Karpas-422 (cell line): ENCODE results near the gene OSCP1. TPM values are rescaled to one million over a fixed set of nuclear protein-coding genes. Genes with fewer than 3 reads are reported as not detected.

Source experiments
- DNase-seq: peaks from one replicate; pipeline ENCODE4 v3.0.0-alpha.2; 2015
- H2AFZ ChIP-seq: fragments of 200-600 bp; sonication (generic); 2 replicates; pipeline ENCODE4 v1.6.1; 2014; ENCODE audit warnings: antibody characterized with exemption, low read length, mixed read lengths
- H3K27ac ChIP-seq: fragments of 200-600 bp; sonication (generic); 2 replicates; pipeline ENCODE4 v1.5.1; 2014; ENCODE audit warnings: mild to moderate bottlenecking, low read length, moderate library complexity
- H3K27me3 ChIP-seq: fragments of 200-600 bp; sonication (generic); 2 replicates; pipeline ENCODE4 v1.6.1; 2014; ENCODE audit warnings: low read length, mixed read lengths
- H3K36me3 ChIP-seq: fragments of 200-600 bp; sonication (generic); 2 replicates; pipeline ENCODE4 v1.6.1; 2014; ENCODE audit warnings: low read length, mixed read lengths; ENCODE audit not compliant: insufficient read depth
- H3K4me1 ChIP-seq: fragments of 200-600 bp; sonication (generic); 2 replicates; pipeline ENCODE4 v1.6.1; 2014; ENCODE audit warnings: mild to moderate bottlenecking, low read length, mixed read lengths
- H3K4me2 ChIP-seq: fragments of 200-600 bp; sonication (generic); 2 replicates; pipeline ENCODE4 v1.6.1; 2014; ENCODE audit warnings: low read length, low read depth, mild to moderate bottlenecking; ENCODE audit not compliant: poor library complexity, severe bottlenecking
- H3K4me3 ChIP-seq: fragments of 200-600 bp; sonication (generic); 2 replicates; pipeline ENCODE4 v1.5.1; 2014; ENCODE audit warnings: mild to moderate bottlenecking, antibody characterized with exemption, low read length, mixed read lengths
- H3K79me2 ChIP-seq: fragments of 200-600 bp; sonication (generic); 2 replicates; pipeline ENCODE4 v1.6.1; 2014; ENCODE audit warnings: mild to moderate bottlenecking, low read length, mixed read lengths
- H3K9ac ChIP-seq: fragments of 200-600 bp; sonication (generic); 2 replicates; pipeline ENCODE4 v1.6.0; 2014; ENCODE audit warnings: low read length
- H3K9me2 ChIP-seq: fragments of 200-600 bp; sonication (generic), shearing (Covaris generic); replicated peaks from 2 replicates; pipeline ENCODE4 v1.6.0; 2014; ENCODE audit warnings: mild to moderate bottlenecking, low read length, moderate library complexity; ENCODE audit not compliant: insufficient read depth
- H3K9me3 ChIP-seq: fragments of 300-700, 200-600 bp; sonication (generic); 2 replicates; pipeline ENCODE4 v1.6.1; 2014; ENCODE audit warnings: low read length, mixed read lengths
- H4K20me1 ChIP-seq: fragments of 200-600 bp; sonication (generic); 2 replicates; pipeline ENCODE4 v1.6.1; 2014; ENCODE audit warnings: mild to moderate bottlenecking, antibody characterized with exemption, low read length, low read depth; ENCODE audit not compliant: insufficient read depth
- total RNA-seq: library from RNA; depleted of rRNA; stranded (reverse); fragments of >200 nt; shearing (Covaris generic); gene quantifications from 2 replicates; pipeline ENCODE4 v1.2.3, GENCODE V29; 2014; ENCODE audit warnings: low replicate concordance

Gene OSCP1
- total RNA-seq, 1 experiment from 2014 or later, result 15.0 TPM

GRCh38 chr1:36458910-36459309 lies 8.7 kb upstream of the OSCP1 start:
- Histone ChIP-seq H3K4me1 (peaks cover 11% of the 10 kb centered on the region), H3K9me3 (no peaks in the 10 kb centered on the region), H4K20me1 (no peaks in the 10 kb centered on the region), H3K27ac (no peak overlapping the region), H3K9ac (no peak overlapping the region), H3K27me3 (no peaks in the 10 kb centered on the region), H3K79me2 (peaks cover 24% of the 10 kb centered on the region), H3K4me2 (no peak overlapping the region), H3K4me3 (no peak overlapping the region), H2AFZ (no peak overlapping the region), H3K36me3 (peaks cover 41% of the 10 kb centered on the region), H3K9me2 (no peaks in the 10 kb centered on the region)
- DNase-seq, result no peak

DNA sequence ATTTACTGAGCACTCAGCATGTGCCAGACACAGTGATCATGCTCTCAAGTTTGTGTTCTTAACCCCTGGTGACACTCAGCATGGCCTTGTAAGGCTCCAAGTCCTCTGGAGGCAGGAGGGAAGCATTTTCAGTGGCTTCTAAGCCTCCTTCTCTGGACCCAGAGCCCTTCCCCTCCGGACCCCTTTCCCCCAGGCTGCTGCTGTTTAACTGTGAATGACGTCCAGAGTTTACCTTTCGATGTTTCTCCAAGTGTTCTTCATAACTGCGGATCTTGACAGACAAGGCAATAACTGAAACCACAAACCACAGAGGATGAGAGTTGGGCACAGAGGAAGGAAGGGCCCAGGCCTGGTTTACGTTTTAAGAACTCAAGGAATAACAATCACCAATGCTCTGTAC lies 7.4 kb upstream of the OSCP1 start:
- Histone ChIP-seq H3K4me3 (no peak overlapping the region), H4K20me1 (no peaks in the 10 kb centered on the region), H3K27me3 (no peaks in the 10 kb centered on the region), H3K79me2 (peaks cover 14% of the 10 kb centered on the region), H3K4me1 (peaks cover 6% of the 10 kb centered on the region), H3K9me3 (no peaks in the 10 kb centered on the region), H3K9ac (no peak overlapping the region), H2AFZ (no peak overlapping the region), H3K27ac (no peak overlapping the region), H3K9me2 (no peaks in the 10 kb centered on the region), H3K4me2 (no peak overlapping the region), H3K36me3 (peaks cover 41% of the 10 kb centered on the region)
- no peak for DNase-seq

- Histone ChIP-seq H3K27ac (no peak overlapping the region), H3K4me3 (no peak overlapping the region), H3K4me1 (peaks cover 1% of the 10 kb centered on the region; the same call in 1 of the 2 replicates), H3K9ac (no peak overlapping the region), H3K9me3 (no peaks in the 10 kb centered on the region), H3K9me2 (no peaks in the 10 kb centered on the region), H2AFZ (no peak overlapping the region), H3K79me2 (peaks cover 2% of the 10 kb centered on the region; the same call in 1 of the 2 replicates), H3K4me2 (no peak overlapping the region), H3K27me3 (no peaks in the 10 kb centered on the region), H4K20me1 (no peaks in the 10 kb centered on the region), H3K36me3 (peaks cover 31% of the 10 kb centered on the region)
- DNase-seq, result no peak
Measured at GRCh38 chr1:36456391-36456928, 6.2 kb upstream of the OSCP1 start.

- DNase-seq, result no peak
- peaks cover 24% of the 10 kb centered on the region for H3K36me3 ChIP-seq
- no peaks in the 10 kb centered on the region for H4K20me1 ChIP-seq
- no peaks in the 10 kb centered on the region for H3K27me3 ChIP-seq
- no peaks in the 10 kb centered on the region for H3K9me3 ChIP-seq
- peaks cover 9% of the 10 kb centered on the region for H3K4me1 ChIP-seq
- H3K9ac ChIP-seq, result no peak overlapping the region
- H3K79me2 ChIP-seq, result no peaks in the 10 kb centered on the region
- H3K27ac ChIP-seq, result no peak overlapping the region
- H3K4me3 ChIP-seq, result no peak overlapping the region
- no peak overlapping the region for H3K4me2 ChIP-seq
- no peaks in the 10 kb centered on the region for H3K9me2 ChIP-seq
- H2AFZ ChIP-seq, result no peak overlapping the region
Measured at GRCh38 chr1:36455386-36455785, 5.1 kb upstream of the OSCP1 start.

DNA sequence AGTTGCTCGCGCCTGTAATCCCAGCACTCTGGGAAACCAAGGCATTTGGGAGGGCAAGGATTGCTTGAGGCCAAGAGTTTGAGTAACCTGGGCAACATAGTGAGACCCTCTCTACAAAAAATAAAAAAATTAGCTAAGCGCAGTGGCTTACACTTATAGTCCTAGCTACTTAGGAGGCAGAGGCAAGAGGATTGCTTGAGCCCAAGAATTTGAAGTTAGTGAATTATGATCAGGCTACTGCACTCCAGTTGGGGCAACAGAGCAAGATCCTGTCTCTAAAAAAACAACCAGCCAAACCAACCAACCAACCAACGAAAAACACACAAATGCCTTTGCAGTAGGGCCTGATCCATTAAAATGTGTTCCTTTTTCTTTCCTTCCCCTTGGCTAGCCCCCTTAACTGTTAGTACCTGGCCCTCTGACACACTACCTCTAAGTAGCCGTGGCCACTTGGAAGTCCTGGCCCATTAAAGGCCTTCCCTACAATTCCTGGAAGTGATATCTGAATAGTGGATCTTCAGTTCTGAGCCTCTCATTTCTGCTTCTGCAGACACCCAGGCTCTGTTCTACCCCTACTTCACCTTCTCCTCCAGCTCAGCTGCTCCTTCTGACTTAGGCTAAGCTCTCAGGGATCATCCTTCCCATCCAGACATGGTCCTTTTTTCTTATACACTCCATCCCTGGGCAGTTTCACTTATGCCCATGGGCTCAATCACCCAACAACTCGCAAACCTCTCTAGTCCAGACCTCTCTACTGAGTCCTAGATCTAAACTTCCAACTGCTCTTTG lies 3.5 kb upstream of the OSCP1 start:
- Histone ChIP-seq H3K9me2 (no peaks in the 10 kb centered on the region), H3K27me3 (no peaks in the 10 kb centered on the region), H3K9ac (no peak overlapping the region), H3K36me3 (peaks cover 24% of the 10 kb centered on the region), H3K4me1 (peaks cover 13% of the 10 kb centered on the region), H2AFZ (no peak overlapping the region), H3K9me3 (no peaks in the 10 kb centered on the region), H3K4me3 (no peak overlapping the region), H3K4me2 (no peak overlapping the region), H4K20me1 (no peaks in the 10 kb centered on the region), H3K27ac (no peak overlapping the region), H3K79me2 (no peaks in the 10 kb centered on the region)
- DNase-seq, result no peak

DNA sequence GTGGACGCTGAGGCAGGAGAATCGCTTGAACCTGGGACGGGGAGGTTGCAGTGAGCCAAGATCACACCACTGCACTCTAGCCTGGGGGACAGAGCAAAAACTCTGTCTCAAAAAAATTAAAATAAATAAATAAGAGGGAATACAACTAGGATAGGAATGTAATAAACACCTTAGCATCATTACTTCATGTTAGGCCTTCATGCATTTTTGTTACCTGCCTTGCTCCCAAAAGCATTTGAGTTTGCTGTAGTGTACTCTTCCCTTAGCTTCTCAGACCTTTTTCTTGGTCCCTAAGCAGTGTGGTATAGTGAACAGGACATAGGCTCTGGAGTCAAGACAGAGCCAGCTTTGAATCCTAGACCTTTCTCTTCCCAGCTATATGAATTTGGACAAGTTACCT lies 2.8 kb upstream of the OSCP1 start:
- Histone ChIP-seq H3K9me3 (no peaks in the 10 kb centered on the region), H3K9ac (no peak overlapping the region), H3K4me1 (peaks cover 13% of the 10 kb centered on the region), H3K27me3 (no peaks in the 10 kb centered on the region), H3K9me2 (no peaks in the 10 kb centered on the region), H3K27ac (no peak overlapping the region), H3K79me2 (no peaks in the 10 kb centered on the region), H2AFZ (no peak overlapping the region), H3K4me2 (no peak overlapping the region), H3K4me3 (no peak overlapping the region), H4K20me1 (no peaks in the 10 kb centered on the region), H3K36me3 (peaks cover 24% of the 10 kb centered on the region)
- no peak for DNase-seq

DNA sequence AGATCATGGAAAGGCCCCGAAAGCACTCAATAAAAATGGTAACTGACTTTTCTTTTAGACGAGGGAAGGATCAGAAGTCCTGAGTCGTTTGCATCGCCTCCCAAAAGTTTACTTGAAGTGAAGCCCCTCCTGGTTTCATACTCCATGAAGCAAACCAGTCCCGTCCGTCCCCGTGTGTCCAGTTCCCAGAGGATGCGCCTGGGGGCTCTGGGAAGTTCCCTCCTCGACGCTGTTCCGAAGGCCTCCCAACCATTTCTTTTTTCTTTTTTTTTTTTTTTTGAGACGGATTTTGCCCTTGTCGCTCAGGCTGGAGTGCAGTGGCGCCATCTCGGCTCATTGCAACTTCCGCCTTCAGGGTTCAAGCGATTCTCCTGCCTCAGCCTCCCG lies 661 bp upstream of the OSCP1 start:
- no peaks in the 10 kb centered on the region for H3K79me2 ChIP-seq
- H3K9me2 ChIP-seq, result no peaks in the 10 kb centered on the region
- peaks cover 17% of the 10 kb centered on the region for H3K4me1 ChIP-seq
- H3K4me3 ChIP-seq, result peak overlapping the region; percentile 92
- H4K20me1 ChIP-seq, result no peaks in the 10 kb centered on the region
- peak overlapping the region; percentile 66 for H3K27ac ChIP-seq
- H3K9ac ChIP-seq, result peak overlapping the region; percentile 89
- H3K4me2 ChIP-seq, result peak overlapping the region; percentile 90
- H3K27me3 ChIP-seq, result no peaks in the 10 kb centered on the region
- no peak for DNase-seq
- H3K9me3 ChIP-seq, result no peaks in the 10 kb centered on the region
- peaks cover 7% of the 10 kb centered on the region for H3K36me3 ChIP-seq
- H2AFZ ChIP-seq, result peak overlapping the region; percentile 91; the same call in 1 of the 2 replicates

- Histone ChIP-seq H3K4me3 (no peak overlapping the region), H3K27ac (no peak overlapping the region), H3K4me1 (peaks cover 17% of the 10 kb centered on the region), H3K9me2 (no peaks in the 10 kb centered on the region), H3K27me3 (no peaks in the 10 kb centered on the region), H3K9me3 (no peaks in the 10 kb centered on the region), H4K20me1 (no peaks in the 10 kb centered on the region), H3K79me2 (no peaks in the 10 kb centered on the region), H2AFZ (no peak overlapping the region), H3K36me3 (no peaks in the 10 kb centered on the region), H3K9ac (no peak overlapping the region), H3K4me2 (no peak overlapping the region)
- no peak for DNase-seq
Measured at GRCh38 chr1:36448530-36449056, 1.7 kb downstream of the OSCP1 start.
